Stimulated activated CD4-positive, alpha-beta T cell treated with anti-CD3 and anti-CD28 coated beads, TNF-alpha, amount 100 ng/mL, for 48 hours (primary cell): ENCODE results near the gene ISCA1.
A peak's percentile ranks its signal among the peaks of the same experiment; 100 is the strongest.
"Not testable (repeated sequence)": the region's sequence is repeated elsewhere in the genome, so short reads cannot be mapped to it uniquely, and the experiment has no call there.

ENCODE experiments used
- DNase-seq, 3 donors: peaks; one replicate each; pipeline ENCODE4 v3.0.0-alpha.2; 2020; ENCODE audit warnings: low read depth in 3 of 3

ISCA1 gene

DNA sequence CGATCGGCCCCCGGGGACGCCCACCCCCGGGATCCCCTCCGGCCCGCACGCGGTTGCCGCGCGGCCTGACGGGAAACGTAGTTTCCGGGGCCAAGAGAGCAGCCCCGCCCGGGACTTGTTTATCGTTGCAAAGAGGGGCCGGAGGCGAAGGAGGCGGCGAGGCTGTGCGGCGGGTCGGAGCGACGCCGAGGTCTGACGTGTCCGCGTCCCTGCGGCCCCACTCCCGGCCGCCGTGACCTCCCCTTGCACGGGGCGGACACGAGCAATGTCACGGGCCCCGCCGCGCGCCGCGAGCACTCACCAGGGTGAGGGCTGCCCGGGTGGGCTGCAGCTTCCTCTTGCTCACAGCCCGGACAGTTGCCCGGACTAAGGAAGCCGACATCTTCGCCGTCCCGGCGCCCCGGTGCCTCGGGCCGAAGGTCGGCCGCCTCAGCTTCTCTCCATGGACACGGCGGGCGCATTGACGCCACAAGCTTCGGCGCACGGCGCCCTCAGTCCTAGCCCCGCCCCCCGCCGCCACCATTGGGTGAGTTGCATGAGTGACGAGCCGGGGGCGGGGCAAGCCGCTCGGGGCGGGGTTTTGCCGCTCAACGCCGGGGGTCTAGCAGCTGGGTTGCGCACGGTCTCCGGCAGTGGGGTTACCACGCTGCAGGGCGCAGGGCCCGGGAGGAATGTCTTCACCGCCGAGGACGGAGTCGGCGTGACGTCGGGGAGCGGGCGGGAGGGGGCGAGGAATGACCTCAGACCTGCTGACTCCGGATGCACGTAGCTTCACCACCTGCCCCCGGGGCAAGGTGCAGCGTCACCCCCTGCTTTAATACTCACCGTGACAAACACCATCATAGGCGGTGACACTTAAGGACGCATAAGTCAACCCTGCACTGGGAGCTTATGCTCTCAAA lies at the start of gene ISCA1:
Gene ISCA1, minus strand, starts transcription at position 462 of the 902 bp plus-strand sequence. Its CDS starts 80 bp downstream, at position 382.
- peak; percentile 93 to 99 (median 94) for DNase-seq

DNA sequence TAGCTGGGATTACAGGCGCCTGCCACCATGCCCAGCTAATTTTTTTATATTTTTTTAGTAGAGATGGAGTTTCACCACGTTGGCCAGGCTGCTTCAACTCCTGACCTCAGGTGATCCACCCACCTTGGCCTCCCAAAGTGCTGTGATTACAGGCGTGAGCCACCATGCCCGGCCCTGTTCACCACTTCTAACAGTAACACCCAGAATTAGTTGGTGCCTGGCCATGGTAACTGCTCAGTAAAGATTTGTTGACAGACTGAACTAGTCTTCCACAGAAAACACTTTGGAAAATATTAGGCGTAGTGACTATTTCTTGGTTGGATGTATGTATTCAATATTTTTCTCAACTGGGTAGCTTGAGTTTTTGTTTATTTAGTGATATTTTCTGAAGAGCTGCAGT lies 47.8 kb upstream of the ISCA1 start:
- no peak for DNase-seq

DNA sequence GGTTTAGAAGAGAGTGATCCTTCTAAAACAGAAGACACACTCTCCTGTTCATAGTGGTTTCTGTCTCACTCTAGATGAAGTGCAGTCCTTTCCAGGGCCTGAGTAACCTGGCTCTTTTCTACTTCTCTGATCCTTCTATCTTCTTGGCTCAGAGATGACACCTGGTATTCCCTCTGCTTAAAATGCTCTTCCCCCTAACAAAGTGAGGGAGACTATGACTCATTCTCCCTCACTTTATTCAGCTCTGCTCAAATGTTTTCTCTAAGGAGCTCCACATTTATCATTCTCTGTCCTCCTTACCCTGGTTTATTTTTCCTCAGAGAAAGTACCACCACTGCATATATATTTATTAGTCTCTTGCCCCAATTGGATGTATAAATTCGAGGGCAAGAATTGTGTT lies 47.3 kb upstream of the ISCA1 start:
- DNase-seq, result no peak

DNA sequence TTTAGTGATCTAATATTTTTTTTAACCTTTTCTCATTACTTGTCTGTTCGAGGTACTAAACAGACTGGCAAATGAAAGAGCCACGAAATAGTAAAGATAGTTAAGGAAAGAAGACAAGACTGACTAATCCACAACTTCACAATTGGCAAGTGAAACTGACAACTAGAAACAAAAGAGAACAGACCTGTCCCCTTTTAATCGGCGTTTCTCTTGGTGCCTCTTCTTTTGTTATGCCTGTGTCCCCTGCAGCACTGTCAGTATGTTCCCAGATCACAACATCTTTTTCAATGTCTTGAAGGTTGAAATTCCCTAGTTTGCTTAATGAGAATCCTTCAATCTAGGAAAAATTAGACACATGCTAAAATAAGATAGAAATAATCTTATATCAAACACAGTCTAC lies 45.8 kb upstream of the ISCA1 start:
- no peak for DNase-seq

DNA sequence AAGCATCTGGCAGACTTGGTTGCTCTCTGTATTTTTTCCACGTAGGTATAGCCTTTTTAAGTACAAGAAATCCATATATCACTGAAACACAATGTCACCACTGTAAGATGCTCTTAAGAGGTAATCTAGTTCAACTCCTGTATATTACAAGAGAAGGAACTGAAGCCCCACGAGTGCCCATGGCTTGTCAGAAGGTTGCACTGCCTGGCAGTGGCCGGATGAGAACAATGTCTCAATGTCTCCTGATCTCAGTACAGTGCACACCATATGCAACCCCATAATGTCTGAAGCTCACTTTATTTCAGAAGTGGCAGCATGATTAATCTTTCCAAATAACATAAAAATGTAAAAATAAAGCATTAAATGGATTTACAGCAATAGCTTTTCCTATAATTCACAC lies 44.2 kb upstream of the ISCA1 start:
- no peak for DNase-seq

DNA sequence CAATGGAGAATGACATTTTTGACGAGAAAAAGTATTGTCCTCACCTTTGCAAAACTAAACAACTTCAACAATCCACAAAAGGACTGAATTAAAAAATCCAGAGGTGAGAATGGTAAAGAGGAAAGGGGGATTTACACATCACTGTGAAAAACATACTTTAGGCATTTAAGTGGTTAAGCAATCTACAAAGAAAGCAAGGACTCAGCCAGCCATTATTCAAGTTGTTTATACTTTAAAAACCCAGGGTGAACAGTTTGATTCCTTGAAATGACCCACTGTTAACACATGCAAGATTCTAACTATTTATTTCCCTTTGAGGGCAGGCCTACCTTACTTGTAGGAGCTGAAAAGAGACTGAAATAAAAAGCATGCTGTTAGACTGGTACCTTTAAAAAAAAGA lies 42.6 kb upstream of the ISCA1 start:
- DNase-seq, result no peak

- no peak for DNase-seq
Observed at GRCh38 chr9:86324308-86324707, 42.0 kb upstream of the ISCA1 start.

GRCh38 chr9:86322973-86323644 lies 40.8 kb upstream of the ISCA1 start:
- DNase-seq, result no peak

- no peak for DNase-seq
Observed at GRCh38 chr9:86321373-86321772, 39.0 kb upstream of the ISCA1 start.

DNA sequence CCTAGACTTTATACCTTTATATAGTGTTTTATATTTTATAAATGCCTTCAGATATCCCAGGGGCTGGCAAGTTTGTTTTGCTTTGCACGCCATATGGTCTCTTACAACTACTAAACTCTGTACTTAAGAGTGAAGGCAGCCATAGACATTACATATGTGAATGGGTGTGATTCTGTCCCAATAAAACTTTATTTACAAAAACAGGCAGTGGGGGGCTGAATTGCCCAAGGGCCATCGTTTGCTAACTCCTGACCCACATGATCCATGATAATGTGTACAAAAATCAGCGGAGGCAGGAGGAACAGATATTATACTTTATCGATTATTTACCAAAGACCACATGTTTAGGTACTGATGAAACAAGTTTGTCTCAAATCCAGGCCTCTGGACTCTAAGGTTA lies 35.8 kb upstream of the ISCA1 start:
- DNase-seq, result no peak

DNA sequence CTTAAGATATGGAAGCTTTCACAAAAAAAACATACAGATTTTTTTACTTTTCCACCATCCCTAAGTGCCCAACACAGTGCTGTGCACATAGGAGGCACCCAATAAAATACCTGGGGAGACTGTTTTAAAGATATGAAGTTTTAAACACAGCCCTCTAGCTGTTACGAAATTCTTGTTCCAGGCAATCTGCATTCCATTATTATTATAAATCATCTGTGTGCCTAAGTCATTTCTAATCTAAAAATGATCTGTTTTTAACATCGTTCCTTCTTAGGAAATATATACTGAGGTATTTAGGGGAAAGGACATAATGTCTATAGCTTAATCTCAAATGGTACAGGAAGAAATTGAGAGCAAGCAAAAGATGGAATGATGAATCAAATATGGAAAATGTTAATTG lies 32.7 kb upstream of the ISCA1 start:
- no peak for DNase-seq

DNA sequence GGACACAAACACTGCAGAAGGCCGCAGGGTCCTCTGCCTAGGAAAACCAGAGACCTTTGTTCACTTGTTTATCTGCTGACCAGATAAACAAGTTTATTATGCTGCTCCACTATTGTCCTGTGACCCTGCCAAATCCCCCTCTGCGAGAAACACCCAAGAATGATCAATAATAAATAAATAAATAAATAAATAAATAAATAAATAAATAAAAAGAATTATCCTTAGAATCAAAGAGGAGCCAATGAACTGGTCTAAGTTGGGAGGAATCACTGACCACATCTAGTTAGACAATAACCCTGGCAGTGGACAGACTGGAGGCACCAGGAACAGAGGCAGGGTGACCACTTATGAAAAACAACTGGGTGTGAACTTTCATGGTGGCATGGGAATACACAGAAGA lies 30.6 kb upstream of the ISCA1 start:
- not testable (repeated sequence) for DNase-seq

- no peak for DNase-seq
Observed at GRCh38 chr9:86308687-86309086, 26.3 kb upstream of the ISCA1 start.

DNA sequence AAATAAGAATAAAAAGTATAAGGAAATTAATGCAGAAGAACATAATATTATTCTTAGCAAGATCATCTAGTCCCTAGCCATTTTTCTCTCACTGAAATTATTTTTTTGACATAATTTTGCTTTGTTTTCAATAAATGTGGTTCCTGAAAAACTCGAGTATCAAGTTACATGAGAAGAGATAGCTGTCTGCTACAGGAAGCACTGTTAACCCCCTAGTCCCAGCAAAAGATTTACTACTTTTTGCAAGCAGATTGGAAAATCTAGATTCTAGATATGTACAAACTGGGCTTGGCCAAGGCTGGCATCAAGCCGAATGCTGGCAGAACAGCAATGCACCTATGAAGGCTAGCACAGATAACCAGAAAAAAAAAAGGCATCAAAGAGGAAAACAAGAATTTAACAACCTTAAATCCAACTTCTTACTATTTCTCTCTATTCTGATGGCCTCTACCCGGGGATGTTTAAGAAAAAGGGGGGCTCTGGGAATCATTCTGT lies 21.9 kb upstream of the ISCA1 start:
- no peak for DNase-seq

- DNase-seq, result peak in 2 of 3 donors; percentile 34 to 41
Observed at GRCh38 chr9:86303316-86303975, 21.1 kb upstream of the ISCA1 start.

GRCh38 chr9:86301686-86302085 lies 19.3 kb upstream of the ISCA1 start:
- no peak for DNase-seq

DNA sequence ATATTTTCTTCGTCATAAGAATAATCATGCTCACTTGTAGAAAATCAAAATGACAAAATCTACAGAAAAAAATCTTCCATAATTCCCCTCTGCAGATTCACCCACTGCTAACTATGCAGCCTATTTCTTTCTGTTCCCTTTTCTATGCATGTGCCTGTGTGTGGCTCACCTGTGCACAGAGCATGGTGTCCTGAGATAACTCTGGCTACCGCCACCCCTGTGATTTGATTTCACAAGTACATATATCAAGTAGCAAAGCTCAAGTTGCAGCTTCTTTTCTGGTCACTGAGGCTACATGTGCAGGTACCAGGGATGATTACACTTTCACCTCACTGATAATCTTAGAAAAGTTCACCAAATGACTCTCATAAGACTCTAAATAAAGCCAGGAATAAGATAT lies 18.4 kb upstream of the ISCA1 start:
- DNase-seq, result no peak

DNA sequence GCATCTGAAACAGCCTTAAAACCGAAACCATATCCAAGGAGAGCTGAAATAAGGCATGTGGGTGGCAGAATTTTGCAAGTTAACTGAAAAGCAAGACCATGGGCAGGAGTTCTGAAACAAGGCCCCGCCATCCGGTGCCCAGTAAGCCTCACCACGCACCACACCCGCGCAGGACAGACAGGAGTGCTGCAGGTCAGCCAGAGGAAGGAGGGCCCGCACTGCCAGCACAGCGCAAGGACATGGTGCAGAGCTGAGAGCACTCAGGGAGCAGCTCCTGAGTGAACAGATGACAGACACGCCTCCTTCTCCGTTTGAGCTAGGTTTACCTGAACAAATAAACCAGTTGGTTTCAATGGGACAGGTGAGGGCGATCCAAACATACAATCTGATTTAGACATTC lies 16.5 kb upstream of the ISCA1 start:
- DNase-seq, result no peak

DNA sequence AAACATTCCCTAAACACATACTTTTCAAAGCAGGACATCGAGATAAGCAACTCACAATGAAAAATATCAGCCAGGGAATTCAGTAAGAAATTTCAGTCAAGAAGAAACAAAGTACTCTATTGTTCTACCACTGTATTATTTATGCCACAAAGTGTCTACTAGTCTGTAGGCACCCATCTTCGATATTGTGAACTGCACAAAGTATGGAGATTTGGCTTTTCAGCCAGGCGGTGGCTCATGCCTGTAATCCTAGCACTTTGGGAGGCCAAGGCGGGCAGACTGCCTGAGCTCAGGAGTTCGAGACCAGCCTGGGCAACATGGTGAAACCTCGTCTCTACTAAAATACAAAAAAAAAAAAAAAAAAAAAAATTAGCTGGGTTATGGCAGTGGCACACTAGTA lies 8.0 kb upstream of the ISCA1 start:
- not testable (repeated sequence) for DNase-seq

DNA sequence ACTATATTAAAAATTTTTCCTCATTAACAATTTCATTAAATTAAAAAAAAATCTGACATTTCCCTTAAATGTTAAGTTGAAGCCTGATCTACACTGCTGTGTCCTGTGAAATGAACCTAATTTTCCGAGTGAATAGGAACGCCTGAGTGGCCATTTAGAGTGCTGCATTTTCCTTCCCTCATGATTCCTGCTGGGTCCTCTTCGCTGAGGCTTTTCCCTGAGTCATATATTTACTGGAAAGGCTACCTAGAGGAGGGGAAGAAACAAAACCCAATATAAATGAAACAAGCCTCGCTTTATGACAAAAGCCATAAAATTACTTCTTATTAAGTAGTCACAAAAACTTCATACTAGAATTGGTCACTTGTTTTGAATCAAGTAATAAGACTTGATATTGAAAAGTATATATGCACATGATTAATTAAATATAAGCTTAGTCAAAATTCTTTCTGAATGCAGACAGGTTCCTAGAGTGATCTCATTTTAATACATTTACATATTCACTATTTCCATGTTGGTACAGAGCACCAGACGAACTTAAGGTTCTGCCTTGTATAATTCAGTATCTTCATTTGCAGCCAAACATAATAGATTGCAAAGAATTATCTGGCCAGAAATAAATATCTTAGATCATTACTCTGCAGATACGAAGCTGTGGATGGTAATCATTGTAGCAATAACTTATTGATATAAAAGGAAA lies 6.3 kb upstream of the ISCA1 start:
- DNase-seq, result no peak

DNA sequence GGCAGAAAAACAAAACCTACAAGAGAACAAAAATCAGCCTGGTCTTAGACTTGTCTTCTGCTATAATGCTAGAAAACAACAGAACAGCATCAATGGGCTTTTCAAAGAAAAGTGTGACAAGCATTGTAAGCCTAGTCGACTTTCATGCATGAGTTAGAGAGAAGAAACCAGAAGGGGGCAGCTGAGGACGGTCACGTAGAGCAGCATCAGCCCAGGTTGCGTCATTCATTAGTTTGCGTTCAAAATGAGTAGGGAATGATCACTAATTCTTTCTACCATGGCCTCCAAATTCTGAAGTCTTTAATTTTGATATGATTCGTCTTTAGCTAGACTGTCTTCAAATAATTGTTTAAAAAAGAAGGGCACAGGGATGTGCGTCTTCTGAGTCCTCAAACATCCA lies 4.7 kb upstream of the ISCA1 start:
- DNase-seq, result no peak

- no peak for DNase-seq
Observed at GRCh38 chr9:86286278-86286677, 3.9 kb upstream of the ISCA1 start.
